GM12891 (cell line): ENCODE results near the gene ST3GAL3.

Source experiments
- POLR2AphosphoS5 ChIP-seq: IDR thresholded peaks from 2 replicates; pipeline ENCODE4 v1.6.1; 2011; ENCODE audit warnings: low read depth, low read length, control low read depth
- TAF1 ChIP-seq: IDR thresholded peaks from 2 replicates; pipeline ENCODE4 v1.6.1; 2011; ENCODE audit warnings: low read depth, low read length, control low read depth

DNA sequence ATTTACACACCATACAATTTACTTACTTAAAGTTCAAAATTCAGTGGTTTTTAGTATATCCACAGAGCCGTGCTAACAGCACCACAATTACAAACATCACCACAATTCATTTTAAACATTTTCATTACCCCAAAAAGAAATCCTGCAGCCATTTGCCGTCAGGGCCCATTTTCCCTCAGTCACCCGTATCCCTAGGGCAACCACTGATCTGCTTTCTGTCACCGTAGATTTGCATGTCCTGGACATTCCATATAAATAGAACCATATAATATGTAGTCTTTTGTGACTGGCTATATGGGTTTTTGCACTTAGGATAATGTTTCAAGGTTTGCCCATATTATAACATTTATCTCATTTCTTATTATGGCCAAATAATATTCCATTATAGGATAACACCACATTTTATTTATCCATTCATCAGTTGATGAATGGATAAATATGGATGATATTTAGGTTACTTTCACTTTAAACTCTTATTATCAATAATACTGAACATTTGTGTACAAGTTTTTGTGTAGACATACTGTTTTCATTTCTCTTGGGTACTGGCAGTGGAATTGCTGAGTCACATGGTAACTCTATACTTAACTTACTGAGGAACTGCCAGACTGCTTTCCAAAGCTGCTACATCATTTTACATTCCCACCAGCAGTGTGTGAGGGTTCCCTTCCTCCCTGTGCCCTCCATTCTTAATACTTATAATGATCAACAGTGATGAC lies 68.9 kb downstream of the ST3GAL3 start:
- TF ChIP-seq POLR2AphosphoS5, result no peak
- TF ChIP-seq TAF1, result no peak
